Gastroesophageal sphincter (tissue), 3 donors: ENCODE results near the gene WFIKKN2.

Experiments
- CTCF ChIP-seq, 4 experiments: fragments of 200-600 bp in 2 of 4; fragments of 450-650 bp in 2 of 4; sonication (generic) in 1 of 4; IDR thresholded peaks; one replicate each; pipeline ENCODE4 v1.5.1; 2017 to 2019; ENCODE audit warnings: antibody characterized with exemption in 4 of 4, mild to moderate bottlenecking in 2 of 4, moderate library complexity in 2 of 4
- POLR2A ChIP-seq, 2 donors: fragments of 450-650 bp; IDR thresholded peaks; one replicate each; pipeline ENCODE4 v1.6.1; 2017; ENCODE audit warnings: antibody characterized with exemption in 2 of 2, mild to moderate bottlenecking in 2 of 2, moderate library complexity in 1 of 2

DNA sequence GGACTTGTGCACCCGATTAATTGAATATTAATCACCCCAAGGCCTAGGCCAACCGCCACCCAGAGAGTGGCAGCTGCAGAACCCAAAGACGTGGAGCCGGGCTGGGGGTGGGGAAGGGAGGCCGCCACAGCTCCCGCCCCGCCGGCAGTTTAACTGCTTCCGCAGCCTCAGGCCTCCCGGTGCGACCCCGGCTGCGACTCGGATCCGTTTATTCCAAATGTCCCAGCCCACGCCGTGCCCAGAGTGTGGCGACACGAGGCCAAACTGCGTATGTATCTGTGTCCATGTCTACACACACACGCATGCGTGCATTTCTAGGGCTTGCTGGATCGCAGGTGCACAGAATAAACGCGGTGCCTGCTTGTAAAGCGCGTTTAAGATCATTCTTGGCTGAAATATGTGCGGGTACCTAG, 31.6 kb downstream of the WFIKKN2 start:
- no peak for TF ChIP-seq CTCF (IDR thresholded peaks at IDR 0.05)
- TF ChIP-seq POLR2A (IDR thresholded peaks at IDR 0.05): no peak
